Omental fat pad (tissue), 4 donors: Measurements from ENCODE around the gene WFDC2. TPM values are rescaled to one million over a fixed set of nuclear protein-coding genes. Genes with fewer than 3 reads are reported as not detected.

ENCODE experiments used
- ATAC-seq: fragments of 150-250 bp; one replicate; pipeline ENCODE4 v1.9.1; 2016; ENCODE audit warnings: mild to moderate bottlenecking, moderate library complexity; ENCODE audit not compliant: low FRiP score
- DNase-seq: peaks from one replicate; pipeline ENCODE4 v3.0.0-alpha.2; 2019; ENCODE audit warnings: low spot score
- CTCF ChIP-seq, 3 donors: fragments of 450-650 bp; IDR thresholded peaks; one replicate each; pipeline ENCODE4 v1.5.1; 2016 to 2017; ENCODE audit warnings: antibody characterized with exemption in 3 of 3, mild to moderate bottlenecking in 3 of 3, moderate library complexity in 2 of 3
- total RNA-seq, 4 donors: library from RNA; depleted of rRNA; stranded (reverse); fragments of >200 nt; gene quantifications; one replicate each; pipeline ENCODE4 v1.1.0, GENCODE V29; 2016

The WFDC2 gene
- total RNA-seq, 4 donors from 2014 or later = 3.0 to 8.4 (median 7.0) TPM

- no peak for TF ChIP-seq CTCF (IDR thresholded peaks at IDR 0.05)
- DNase-seq (no peak), ATAC-seq (no peak)
Observed at GRCh38 chr20:45450097-45450818, 19.3 kb upstream of the WFDC2 start.

- ATAC-seq (no peak), DNase-seq (no peak)
- no peak for TF ChIP-seq CTCF (IDR thresholded peaks at IDR 0.05)
Observed at GRCh38 chr20:45452238-45452637, 17.3 kb upstream of the WFDC2 start.

- DNase-seq = no peak
- no peak for TF ChIP-seq CTCF (IDR thresholded peaks at IDR 0.05)
- peak; percentile 21 for ATAC-seq
Observed at GRCh38 chr20:45452772-45453691, 16.5 kb upstream of the WFDC2 start.

GRCh38 chr20:45456632-45457031, 12.9 kb upstream of the WFDC2 start:
- ATAC-seq (no peak), DNase-seq (no peak)
- no peak for TF ChIP-seq CTCF (IDR thresholded peaks at IDR 0.05)

- ATAC-seq (no peak), DNase-seq (no peak)
- TF ChIP-seq CTCF (IDR thresholded peaks at IDR 0.05) = no peak
Observed at GRCh38 chr20:45459606-45460005, 9.9 kb upstream of the WFDC2 start.

GRCh38 chr20:45461225-45461624, 8.3 kb upstream of the WFDC2 start:
- no peak for DNase-seq
- TF ChIP-seq CTCF (IDR thresholded peaks at IDR 0.05) = no peak
- no peak for ATAC-seq
